HG03103 (cell line): ENCODE measurements around the gene BLZF1.
"Not testable (repeated sequence)": the region's sequence is repeated elsewhere in the genome, so short reads cannot be mapped to it uniquely, and the experiment has no call there.

Experiments
- ATAC-seq: cut with Tn5 transposase; IDR thresholded peaks from one replicate; pipeline ENCODE4 v1.9.1; 2021; ENCODE audit warnings: low read depth; ENCODE audit not compliant: unreplicated experiment

The BLZF1 gene

DNA sequence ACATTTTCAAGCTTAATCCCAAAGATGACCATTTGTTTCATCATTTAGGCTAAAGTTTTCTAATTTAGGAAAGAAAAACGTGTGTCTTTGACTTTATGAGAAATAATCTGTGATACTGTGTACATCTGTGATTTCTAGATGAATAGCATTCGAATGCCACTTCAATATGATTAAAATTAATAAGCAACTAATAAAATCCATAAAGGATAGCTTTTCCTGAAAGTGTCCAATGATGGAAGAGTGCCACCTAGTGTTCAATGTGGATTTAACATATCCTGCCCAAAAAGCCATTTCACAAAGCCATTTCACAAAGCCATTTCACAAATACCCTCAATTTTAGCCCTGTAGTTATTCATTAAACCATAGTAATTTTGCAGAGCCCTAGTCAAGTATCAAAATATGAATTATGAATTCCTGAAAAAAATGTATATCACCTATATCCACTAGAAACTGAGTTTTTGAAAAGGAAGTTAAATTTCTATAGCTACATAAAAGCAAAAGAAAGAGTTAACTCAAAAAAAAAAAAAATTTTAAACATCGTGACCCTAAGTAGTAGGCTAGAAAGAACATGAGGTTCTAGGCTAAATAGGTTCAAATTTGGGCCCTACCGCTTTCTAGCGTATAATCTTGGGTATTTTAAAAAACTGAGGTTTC is 19.5 kb upstream of the BLZF1 start:
- ATAC-seq = no peak

GRCh38 chr1:169360415-169360814 is 7.6 kb upstream of the BLZF1 start:
- ATAC-seq = no peak

DNA sequence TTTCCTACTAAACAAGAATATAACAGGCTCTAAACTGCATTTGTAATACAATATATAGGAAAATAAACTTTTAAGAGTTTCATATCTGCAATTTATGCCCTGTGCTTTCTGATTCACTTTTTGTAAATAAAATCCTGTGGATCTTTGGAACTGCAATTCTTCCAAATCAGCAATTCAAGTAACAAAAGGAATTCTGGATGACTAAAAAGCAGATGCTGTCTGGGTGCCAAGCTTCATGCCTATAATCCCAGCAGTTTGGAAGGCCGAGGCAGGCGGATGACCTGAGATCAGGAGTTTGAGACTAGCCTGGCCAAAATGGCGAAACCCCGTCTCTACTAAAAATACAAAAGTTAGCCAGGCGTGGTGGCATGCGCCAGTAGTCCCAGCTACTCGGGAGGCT is 6.7 kb upstream of the BLZF1 start:
- ATAC-seq = no peak

DNA sequence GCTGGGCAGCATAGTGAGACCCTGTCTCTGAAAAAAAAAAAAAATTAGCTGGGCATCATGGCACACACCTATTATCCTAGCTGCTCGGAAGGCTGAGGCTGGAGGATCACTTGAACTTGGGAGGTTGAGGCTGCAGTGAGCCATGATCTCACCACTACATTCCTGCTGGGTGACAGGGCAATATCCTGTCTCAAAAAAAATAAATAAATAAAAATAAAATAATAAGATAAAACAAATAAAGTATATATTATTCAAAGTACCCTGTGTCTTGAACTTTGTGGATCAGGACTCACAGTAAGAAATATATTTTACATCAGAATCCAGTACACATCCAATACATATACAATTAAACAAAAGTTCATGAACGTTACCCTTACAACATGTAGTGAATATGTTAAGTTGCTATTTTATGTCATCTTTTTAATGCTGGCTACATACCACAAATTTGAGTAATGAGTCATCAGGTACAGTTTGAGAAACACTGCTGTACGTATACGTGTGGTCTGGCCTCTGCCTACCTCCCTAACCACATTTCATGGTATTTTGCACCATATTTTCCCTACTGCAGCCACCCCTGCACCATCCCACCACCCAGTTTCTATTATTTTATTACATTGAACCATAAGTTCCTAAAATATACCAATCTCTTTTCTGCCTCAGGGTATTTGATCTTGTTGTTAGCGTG is 4.8 kb upstream of the BLZF1 start:
- ATAC-seq = peak; percentile 31

DNA sequence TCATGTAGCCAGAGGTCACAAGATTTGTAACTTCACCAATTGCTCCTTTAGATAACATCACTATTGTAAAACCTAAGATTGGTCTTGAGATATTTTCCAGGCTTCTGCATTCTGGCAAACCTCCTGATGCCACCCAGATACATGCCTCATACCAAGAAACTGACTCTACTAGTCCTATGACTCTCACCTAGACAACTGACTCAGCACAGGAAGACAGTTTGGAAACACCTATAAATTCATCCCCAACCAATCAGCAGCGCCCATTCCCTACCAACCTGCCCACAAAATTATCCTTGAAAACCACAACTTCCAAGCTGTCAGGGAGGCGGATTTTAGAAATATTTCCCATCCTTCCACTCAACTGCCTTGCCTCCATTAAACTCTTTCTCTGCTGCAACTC is 3.0 kb upstream of the BLZF1 start:
- ATAC-seq = no peak

- no peak for ATAC-seq
Measured at GRCh38 chr1:169367096-169367685, 804 bp upstream of the BLZF1 start.

GRCh38 chr1:169368406-169368769 is 393 bp downstream of the BLZF1 start:
- ATAC-seq = no peak

GRCh38 chr1:169371404-169371803 is 3.4 kb downstream of the BLZF1 start:
- ATAC-seq = no peak

DNA sequence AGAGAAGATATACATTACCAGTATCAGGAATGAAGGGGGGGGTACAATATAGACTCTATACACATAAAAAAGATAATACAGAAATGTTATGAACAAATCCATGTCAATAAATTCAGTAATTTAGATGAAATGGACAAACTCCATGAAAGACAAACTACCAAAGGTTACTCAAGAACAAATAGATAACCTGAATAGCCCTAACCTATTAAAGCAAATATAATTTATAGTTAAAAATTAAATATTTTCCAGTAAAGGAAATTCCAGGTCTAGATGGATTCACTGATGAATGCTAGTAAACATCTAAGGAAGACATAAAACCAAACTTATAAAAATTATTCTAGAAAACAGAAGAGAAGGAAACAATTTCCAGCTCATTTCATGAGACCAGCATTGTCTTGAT is 13.2 kb downstream of the BLZF1 start:
- ATAC-seq = no peak

- ATAC-seq = no peak
Measured at GRCh38 chr1:169383449-169383848, 15.5 kb downstream of the BLZF1 start.

DNA sequence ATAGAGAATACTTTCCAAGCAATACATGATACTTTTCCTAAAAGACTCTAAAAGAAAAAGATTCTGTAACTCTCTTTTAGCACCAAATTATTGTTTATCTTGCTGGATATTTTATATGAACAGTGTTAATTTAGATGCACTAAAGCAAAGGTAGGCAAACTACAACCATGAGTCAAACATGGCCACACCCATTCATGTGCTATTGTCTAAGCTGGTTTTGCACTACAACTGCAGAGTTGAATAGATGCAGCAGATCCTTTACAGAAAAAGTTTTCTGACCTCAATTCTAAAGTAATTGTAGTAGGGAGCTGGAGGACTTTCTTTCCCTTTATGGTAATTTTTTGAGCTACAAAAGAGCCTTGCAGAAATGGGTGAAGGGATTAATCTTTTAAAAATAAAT is 19.4 kb downstream of the BLZF1 start:
- ATAC-seq = no peak

- ATAC-seq = peak; percentile 61
Measured at GRCh38 chr1:169390303-169390702, 22.3 kb downstream of the BLZF1 start.

DNA sequence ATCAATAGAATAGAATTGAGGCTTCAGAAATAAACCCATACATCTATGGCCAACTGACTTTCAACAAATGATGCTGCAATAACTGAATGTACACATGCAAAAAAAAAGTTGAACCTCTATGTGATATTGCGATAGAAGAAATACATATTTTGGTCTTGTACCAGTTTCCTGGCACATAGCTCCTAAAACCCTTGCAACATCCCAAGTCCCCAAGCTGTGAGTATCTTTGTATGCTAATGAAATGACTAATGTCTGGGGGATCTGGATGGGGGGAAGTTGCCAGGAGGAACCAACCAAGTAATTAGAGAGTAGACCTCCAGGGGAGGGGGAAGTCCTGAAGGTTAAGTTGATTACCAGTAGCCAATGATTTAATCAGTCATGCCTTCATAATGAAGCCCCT is 24.4 kb downstream of the BLZF1 start:
- no peak for ATAC-seq

DNA sequence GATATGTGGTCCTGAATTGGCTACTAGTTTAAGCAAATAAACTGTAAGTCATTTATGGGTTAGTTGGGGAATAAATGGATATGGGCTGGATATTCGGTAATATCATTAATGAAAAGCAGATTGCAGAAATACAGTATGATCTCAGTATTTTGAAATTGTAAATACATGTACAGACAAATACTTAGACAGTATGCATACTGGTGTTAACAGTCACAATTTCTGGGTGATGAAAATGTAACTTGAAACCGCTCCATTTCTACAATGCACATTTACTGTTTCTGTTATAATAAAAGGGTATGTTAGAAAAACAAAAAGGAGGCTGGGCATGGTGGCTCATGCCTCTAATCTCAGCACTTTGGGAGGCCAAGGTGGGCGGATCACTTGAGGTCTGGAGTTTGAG is 28.0 kb downstream of the BLZF1 start:
- ATAC-seq = no peak

GRCh38 chr1:169402578-169402977 is 34.6 kb downstream of the BLZF1 start:
- ATAC-seq = not testable (repeated sequence)

- not testable (repeated sequence) for ATAC-seq
Measured at GRCh38 chr1:169408340-169408739, 40.3 kb downstream of the BLZF1 start.

DNA sequence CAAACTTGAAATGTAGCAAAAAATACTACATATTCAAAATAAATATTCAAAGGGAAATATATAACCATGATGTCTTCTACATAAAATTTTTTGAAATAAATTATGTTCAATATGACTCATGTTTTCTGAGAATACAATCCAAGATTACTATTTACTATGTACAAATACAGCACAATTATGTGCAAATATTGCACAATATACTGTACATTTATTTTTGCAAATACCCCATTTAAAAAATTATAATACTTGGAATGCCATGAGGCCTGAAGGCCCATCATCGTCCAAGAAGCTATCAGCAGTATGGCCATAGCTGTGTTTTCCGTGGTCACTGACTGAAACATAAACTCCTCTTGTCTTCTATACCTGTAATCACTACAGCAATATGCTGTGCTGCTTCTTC is 47.0 kb downstream of the BLZF1 start:
- no peak for ATAC-seq

- no peak for ATAC-seq
Measured at GRCh38 chr1:169421309-169421708, 53.3 kb downstream of the BLZF1 start.

GRCh38 chr1:169426174-169426705 is 58.2 kb downstream of the BLZF1 start:
- ATAC-seq = no peak

DNA sequence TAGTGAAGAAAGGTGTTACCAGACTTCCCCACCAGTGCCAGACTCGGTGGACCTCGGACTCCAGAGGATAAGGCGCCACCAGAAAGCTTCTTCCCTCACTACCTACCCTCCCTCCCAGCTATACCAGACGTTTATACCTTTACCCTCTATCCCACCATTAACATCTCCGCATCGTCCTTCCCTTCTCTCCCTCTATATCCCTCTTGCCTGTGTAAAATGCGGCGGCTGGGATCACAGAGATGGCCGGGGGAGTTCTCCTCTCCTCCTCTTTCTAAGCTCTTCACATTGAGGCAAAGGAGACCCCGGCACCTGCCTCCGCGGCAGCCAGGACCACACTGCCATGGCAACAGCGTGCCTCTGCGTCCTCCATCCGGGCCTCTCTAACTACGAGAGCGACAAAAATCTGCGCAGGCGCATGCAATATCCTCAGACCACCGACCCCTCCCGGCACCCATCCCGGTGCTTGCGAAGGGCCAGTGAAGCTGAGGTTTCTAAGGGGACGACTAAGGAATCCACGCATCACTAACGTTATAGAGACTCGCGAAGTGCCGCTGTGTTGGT is 59.2 kb downstream of the BLZF1 start, which contains the start of gene CCDC181:
Gene CCDC181, minus strand, starts transcription at position 394 of the 561 bp plus-strand sequence. CDS start 2,547 bp downstream, outside the sequence.
- no peak for ATAC-seq
